NCI-H1417 (cell line): Measurements from ENCODE around the gene CBFA2T3.

Source experiments
- DNase-seq, 3 experiments: peaks; one replicate each; lab custom pipeline; 2025; lab: John Stamatoyannopoulos, UW

CBFA2T3 gene

DNA sequence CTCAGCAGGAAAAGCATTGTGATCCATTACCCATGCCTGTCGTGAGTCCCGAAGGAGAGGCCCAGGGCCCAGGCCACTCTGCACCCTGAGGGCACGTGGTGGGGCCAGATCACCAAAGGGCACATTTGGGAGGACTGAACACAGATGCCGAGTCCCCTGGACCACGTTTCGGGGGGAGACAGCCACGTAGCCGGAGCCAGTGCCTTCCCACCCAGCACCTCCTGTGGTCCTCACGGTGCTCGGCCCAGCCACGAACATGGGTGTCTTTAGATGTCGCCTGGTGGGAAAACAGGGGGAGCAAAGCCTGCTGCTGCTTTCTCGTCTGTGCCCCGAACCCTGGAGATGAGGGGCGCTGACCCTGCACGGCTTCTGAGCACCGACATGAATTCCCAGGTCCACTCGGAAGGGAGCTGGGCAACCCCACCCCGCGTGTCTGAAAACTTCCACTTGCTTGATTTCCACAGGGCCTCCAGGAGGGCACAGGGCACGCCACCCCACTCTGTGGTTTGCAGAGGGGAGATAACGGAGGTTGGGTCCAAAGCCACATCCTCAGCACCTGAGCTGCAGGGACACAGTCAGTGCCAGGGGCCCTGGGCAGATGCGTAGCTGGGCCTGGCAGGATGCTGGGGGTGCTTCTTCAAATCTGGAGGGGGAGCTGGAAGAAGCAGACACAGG lies 14.4 kb downstream of the CBFA2T3 start:
- no peak for DNase-seq

DNA sequence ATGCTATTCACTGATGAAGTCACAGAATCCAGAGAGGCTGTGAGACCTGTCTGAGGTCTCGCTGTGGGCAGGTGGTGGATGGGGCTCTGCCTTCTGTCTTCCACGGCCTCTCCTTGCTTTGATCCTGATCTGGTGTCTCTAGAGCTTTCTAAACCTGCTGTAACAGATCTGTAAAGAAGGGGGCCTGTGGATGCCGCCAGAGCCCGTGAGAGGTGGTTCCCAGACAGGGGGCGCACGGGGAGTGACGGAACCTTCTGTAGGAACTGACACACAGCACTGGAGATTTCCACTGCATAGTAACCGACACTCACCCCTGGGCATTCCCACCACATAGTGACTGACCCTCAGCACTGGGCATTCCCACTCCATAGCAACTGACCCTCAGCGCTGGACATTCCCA lies 16.0 kb downstream of the CBFA2T3 start:
- no peak for DNase-seq

DNA sequence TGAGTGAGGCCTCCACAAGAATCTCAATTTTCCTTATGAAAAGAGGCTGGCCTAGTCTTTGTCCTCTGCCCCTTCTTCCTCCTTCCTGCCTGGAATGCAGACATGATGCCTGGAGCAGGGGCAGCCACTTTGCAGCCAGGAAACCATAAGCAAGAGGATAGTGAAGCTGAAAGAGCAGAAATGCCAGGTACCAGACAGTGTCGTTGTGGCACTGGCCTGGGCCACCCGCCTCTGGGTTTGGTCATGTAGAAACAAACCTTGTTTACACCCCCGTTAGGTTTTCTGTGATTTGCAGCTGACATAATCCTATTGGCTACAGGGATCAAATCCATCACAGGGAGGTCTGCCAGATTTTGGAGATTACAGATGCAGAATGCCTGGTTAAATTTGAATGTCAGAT lies 16.5 kb downstream of the CBFA2T3 start:
- no peak for DNase-seq

DNA sequence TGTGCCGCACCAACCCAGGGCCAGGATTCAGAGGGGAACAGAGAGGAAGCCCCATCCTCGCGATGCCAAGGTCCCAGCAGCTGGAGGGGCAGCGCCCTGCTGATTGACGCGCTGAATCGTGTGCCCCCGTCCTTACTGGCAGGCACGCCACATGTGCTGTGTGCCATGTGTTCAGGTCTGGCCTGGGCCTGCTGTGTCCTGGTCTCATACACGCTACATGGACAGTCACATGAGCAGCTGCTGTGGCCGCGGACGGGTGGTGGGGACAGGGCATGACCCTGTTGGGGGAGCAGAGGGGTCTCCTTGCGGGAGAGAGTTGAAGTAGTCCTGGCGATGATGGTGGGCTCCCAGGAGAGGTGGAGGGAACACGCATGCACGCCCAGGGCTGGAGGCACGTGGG lies 18.0 kb downstream of the CBFA2T3 start:
- no peak for DNase-seq

DNA sequence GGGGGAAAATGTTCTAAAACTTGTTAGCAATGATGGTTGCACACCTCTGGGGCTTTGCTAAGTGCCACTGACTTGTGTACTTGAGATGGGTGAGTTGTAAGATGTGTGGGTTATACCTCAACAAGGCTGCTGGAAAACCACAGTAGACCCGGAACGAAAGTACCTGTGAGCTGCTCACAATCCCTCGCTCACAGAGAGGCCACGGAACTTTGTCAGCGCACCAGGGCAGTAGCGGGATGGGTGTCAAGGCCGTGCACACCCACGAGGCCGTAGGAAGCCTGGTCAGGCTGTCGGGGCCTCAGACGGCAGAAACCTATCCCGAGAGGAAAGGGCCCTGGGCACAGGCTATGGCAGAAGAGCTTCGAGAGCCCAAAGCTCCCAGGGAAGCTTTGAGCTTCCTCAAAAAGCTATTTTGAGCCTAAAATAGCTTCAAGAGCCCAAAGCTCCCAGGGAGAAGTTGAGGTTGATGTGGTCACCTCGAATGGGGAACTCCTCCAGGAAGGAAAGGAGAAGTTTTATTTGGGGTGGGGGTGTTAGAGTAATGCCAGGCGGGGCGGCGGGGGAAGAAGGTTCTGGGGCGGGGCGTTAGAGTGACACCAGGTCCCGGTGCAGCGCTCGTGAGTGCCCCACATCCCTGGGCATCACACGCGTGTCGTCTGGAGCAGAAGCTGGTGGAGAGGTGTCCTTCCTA lies 19.0 kb downstream of the CBFA2T3 start:
- DNase-seq = no peak

DNA sequence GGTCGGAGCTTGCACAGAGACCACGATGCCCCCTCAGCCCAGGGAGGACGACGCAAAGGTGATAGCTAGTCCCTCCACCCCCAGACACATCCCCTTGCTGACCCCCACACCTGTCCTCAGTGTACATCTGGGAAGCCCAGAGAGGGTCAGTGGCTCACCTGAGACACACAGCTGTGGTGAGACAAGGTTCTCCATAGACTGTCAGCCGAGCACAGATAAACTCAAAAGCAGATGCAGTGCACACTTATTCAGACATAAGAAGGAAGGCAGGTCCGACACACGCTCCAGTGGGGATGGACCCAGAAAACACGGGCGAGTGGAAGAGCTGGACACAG lies 19.6 kb downstream of the CBFA2T3 start:
- no peak for DNase-seq

DNA sequence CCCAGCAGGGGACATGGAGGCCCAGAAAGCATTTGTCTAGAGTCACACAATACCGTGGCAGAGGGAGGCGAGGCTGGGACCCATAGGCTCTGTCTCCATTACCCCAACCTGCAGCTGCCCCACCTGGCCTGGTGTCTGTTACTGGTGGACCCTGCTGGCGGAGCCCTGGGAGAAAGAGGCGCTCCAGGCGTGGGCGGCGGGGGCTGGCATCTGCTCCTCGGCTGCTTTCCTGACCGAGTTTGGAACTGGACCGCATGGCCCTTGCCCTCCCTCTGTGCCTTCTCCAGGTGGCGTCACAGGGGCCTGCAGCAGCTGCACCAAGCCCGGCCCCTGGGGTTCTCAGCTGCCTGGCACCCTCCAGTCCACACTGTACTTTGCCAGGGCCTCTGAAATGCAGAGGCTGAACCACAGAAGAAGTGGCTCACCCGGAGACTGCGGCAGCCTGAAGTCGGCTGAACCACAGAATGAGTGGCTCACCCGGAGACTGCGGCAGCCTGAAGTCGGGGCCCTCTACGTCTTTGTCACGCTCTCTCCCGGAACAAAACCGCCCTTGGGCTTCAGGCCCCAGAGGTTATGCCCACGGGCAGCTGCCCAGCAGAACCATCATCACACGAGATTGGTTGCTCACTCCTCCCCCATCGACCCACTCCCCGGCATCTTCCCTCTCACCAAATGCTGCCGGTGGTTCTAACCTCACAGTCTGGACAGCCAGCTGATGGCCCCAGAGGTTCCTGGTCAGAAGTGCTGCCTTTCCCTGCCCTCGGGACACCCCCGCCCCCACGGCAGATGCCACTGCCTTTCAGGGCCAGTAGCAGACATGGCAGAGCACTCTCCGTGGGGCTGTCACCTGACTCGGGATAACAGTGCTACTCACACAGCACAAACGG lies 20.2 kb downstream of the CBFA2T3 start:
- peak in 1 of 3 experiments; percentile 22 for DNase-seq

DNA sequence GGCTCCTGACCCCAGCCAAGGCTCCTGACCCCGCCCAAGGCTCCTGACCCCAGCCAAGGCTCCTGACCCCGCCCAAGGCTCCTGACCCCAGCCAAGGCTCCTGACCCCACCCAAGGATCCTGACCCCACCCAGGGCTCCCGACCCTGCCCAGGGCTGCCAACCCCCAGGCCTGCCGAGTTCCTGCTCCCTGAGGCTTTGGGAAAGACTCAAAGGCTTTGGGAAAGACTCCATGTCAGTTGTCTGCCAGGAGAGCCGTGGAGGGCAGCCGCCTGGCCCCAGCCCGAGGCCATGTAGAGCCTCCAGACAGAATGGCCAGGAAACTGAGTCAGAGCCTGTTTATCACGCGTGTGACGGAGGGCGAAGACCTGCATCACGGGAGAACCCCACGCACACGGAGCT lies 21.1 kb downstream of the CBFA2T3 start:
- DNase-seq = no peak

DNA sequence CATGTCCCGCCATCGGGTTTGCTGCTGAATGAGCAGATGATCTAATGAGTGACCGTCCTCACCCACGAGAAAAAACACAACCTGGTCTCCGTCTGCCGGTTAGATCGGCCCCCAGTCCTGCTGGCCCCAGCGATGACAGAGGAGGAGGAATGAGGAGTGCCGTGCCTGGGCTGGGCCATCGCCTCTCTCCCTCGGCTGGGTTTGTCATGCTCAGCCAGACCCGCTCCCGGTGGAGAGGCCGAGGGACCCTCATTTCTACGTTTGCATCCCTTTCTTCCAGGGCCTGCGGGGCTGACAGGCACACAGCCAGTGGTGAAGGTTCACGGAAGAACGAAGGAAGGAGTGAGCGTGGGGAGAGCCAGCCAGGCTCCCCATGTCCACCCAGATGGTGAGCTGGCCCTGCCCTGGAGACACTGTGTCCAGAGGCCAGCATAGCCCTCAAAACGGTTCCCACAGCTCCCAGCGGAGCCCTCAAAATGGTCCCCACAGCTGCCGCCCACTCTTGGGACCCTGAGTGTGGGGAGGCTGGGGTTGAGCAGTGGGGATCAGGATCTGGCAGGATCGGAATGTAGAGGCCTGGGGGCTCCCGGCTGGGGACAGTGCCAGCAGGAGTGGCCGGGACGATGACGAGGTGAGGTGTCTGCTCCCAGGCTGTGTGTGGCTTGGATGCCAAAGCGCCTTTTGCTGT lies 23.9 kb downstream of the CBFA2T3 start:
- DNase-seq = no peak

DNA sequence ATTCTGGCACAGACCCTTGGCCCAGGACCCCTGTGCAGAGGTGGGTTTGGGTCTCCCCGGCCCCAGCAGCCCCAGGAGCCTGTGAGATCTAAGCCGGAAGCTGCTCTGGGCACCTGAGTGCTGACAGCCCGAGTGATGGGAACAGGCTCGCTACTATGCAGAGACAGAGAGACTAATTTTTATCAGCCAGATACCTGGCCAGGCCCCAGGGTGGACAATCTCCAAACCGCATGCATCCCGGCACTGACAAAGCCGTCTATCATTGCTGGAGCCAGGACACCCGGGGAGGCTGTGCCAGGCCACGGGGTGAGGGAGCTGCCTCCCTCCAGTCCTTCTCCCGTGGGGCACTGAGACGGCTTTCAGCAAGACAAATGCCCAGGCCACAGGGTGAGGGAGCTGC lies 25.0 kb downstream of the CBFA2T3 start:
- no peak for DNase-seq

DNA sequence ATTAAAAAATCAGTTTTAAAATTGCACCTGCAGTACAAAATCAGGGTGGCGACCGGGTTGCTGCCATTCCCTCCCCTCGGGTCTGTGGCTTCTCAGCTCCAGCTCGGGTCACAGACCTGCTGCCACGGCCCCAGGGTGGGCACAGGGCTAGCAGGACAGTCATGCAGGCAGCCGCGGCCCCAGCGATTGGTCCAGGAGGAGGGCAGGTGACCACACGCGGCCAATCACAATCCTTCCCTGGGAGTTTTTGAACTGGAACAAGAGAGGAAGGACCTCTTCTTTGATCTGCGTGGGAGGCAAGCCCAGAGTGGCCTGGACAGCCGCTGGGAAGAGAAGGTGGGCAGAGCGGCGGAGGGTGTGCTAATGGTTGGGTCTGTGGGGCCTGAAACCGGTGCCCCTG lies 25.5 kb downstream of the CBFA2T3 start:
- DNase-seq = no peak

DNA sequence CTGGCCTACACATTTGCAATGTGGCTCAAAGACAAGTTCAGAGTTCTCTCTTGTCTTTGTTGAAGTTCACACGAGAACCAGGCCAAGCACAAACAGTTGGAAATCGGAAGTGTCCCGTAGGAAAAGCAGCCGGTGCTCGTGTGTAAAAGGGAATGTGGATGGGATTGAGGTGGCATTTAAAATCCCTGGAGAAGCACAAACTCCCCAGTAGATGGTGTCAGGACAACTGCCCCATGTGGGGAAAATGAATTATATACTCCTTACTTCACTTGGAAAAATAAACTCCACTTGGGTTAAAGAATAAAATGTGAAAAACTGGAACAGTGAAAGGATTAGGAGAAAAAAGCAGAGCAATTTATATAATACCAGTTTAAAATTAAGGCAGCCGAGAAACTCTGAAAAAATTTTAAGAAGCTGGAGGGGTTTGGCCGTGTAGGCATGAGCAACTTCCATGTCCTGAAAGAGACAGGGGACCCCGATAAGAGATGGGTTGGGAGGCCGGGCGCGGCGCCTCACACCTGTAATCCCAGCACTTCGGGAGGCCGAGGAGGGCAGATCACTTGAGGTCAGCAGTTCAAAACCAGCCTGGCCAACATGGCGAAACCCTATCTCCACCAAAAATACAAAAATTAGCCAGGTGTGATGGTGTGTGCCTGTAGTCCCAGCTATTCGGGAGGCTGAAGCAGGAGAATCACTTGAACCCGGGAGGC lies 28.1 kb downstream of the CBFA2T3 start:
- DNase-seq = no peak

DNA sequence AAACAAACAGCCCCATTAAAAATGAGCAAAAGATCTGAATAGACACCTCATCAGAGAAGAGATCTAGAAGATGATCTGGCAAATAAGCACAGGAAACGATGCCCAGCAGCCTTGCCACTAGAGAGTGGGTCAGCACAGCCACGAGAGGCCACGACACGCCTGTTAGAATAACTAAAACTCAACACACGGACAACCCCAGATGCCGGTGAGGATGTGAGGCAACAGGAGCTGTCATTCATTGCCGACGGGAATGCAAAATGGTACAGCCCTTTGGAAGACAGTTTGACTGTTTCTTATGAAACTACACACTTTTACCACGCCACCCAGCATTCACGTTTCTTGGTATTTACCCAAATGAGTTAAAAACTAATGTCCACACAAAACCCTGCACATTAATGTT lies 31.5 kb downstream of the CBFA2T3 start:
- DNase-seq = no peak

DNA sequence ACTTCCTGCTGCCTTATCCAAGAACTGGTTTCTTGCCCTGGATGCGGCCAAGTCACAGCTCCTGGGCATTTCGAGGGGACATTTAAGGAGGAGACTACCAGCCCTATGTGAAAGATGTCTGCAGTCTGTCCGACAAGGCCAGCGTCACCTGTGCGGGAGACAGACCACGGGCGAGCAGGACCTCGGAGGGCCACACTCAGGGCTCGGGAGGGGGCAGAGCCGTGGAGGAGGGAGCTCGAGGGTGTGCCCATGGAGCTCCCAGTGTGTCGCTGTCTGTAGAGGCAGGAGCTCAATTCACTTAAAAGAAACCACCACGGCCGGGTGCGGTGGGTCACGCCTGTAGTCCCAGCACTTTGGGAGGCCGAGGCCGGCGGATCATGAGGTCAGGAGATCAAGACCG lies 33.3 kb downstream of the CBFA2T3 start:
- no peak for DNase-seq

DNA sequence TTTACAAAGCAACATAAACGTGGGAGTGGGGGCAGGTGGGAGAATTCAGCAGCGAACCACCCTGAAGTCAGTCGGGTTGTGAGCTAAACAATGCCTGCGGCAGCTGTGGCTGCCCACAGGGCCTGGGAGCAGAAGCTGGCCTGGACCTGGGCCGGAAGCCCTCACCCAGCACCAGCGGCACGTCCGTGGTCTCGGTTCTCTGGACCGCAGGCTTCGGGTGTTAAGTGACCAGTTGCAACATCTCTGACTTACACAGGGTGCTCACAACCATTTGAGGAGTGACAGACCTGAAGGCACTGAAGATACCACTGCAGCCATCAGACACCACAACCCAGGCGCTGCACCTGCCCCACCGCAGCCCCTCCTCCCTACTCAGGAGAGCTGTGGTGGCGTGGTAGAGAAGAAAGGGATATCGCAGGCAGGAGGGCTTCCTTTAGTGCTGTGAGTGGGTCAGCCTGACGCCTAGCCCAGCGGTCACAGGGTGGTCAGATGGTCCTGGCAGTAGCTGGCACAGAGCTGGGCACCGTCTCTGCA lies 33.8 kb downstream of the CBFA2T3 start:
- peak in 1 of 3 experiments; percentile 5 for DNase-seq

DNA sequence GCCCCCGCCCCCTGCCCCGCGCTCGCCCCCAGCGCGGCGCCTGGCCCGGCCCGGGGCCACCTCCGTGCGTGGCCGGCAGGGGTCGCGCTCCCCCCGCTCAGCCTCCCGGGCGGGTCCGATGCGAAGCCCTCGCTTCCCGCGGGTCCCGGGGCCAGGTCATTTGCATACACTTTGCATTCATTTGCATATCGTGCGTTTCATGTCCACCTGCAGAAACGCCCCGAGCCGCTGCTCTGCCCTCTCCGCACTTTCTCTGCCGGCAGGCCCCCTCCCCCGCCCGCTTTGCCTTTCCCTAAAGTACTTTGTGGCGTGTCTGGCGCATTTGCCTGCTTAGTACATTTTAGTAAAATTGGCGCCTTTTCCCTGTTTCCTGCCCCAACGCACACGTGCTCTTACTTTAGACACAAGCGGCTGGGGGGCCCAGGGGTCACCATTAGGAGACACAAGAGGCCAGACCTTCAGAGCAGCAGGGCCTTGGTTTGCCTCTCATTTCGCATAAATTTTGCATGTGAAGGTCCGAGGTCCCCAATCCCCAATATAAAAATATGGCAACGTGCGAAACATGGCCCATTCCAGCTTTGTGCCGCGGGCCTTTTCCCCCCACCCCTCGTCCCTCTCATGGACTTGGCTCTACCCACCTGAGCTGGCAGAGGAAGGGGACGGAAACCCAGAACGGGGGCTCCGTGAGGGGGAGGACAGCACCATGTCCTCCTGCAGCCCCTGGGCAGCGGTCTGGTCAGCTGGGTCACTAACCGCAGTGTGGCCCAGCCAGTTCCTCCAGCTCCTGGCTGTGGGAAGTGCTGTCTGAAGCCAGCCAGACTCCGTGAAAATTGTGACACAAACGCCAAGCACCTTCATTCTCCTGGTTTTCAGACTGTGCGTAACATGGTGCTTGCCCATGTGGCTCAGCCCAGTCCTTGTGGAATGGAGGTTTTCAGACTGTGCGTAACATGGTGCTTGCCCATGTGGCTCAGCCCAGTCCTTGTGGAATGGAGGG lies 34.8 kb downstream of the CBFA2T3 start:
- DNase-seq = peak; percentile 41 to 60 (median 41)

DNA sequence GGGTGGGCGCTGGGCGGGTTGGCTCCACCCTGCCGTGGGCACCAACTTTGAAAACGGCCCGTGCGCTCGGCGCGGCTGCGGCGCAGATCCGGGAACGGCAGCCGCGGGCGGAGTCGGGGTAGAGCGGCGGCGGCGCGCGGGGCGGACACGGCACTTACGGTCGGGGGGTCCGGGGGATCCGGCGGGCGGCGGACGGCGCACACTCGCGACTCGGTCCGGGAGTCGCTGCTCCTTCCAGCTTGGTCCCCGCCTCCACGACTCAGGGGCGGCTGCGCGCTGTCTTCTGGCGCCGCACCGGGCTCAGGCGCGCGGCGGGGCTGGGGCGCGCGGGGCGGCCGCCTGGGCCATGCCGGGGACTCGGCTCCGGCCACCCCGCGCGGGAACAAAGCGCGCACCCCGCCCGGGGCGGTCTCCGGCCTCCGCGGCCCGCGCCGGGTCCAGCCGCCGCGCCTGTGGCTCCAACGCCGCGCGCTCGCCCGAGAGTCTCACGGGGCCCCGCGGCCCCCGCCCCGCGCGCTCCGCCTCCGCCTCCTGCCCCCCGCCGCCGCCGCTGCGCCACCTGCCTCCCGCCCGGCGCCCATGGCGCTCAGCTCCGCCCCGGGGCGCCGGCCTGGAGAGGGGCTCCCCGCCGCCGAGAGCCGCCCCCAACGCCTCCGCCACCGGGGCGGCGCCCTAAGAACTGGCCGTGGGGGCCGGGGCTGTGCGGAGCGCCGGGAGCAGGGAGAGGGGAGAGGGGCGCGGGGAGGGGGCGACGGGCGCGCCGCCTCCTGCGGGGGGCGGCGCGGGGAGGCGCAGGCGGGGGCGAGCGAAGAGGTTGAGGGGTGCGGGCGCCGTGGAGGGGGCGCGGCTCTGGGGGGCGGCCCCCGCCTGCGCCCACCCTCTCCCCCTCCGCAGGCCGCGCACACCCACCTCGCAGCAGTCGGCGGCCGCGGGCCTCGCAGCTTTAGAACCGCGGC lies 35.9 kb downstream of the CBFA2T3 start:
- peak; percentile 32 to 63 (median 54) for DNase-seq

DNA sequence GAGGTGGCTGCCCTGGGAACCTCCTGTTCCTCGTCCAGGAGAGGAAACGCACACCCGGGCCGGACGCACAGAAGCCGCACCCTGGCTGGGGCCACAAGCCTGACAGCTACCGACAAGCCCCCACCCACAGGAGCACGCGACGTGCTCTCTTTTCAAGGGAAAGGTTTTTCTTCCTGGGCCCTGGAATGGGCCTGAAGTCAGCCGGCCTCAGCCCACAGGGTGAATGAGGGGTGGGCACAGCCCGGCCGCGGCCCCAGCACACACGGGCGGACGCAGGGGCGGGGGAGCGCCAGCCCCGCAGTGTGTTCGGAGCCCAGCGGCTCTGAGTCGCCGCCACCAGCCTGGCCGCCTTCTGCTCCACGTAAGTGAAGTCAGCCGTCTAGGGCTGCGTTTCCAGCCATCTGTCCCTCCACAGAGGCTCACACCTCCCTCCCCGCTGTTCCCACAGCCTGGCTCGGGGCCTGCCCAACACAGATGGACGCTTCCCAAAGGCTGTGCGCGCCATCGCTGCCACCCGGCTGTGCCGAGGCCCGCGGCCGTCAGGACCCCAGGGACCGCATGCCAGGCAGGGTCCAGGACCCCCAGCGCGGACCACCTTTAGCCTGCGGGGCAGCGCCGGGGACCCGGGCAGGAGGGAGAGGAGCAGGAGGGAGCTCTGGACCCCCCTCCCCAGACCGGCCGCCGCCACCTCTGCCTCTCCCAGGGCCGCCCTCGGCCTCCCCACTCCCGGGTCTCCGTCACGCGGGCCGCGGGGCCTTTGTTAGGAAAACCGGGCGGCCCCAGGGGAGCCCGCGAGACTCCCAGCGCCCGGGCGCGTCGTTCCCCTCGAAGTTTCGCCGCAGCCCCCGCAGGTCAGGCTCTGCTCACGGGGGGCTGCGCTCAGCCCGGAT lies 36.8 kb downstream of the CBFA2T3 start:
- DNase-seq = peak; percentile 5 to 53 (median 48)
